OCI-LY1 (cell line): ENCODE measurements around the gene PRKG2.

Experiments used
- EZH2 ChIP-seq: fragments of 200-600 bp; sonication (generic), shearing (Covaris generic); IDR thresholded peaks from 2 replicates; pipeline ENCODE4 v1.8.0; 2017; ENCODE audit warnings: borderline replicate concordance, mixed run types, mild to moderate bottlenecking, antibody characterized with exemption, low read length, moderate library complexity, mixed read lengths
- TF ChIP-seq, protein P1 (sequence below): fragments of 200-600 bp; sonication (generic), shearing (Covaris generic); IDR thresholded peaks from 2 replicates; pipeline ENCODE4 v1.5.1; 2017; ENCODE audit warnings: mild to moderate bottlenecking, antibody characterized with exemption, low read length, moderate library complexity, mixed read lengths

DNA sequence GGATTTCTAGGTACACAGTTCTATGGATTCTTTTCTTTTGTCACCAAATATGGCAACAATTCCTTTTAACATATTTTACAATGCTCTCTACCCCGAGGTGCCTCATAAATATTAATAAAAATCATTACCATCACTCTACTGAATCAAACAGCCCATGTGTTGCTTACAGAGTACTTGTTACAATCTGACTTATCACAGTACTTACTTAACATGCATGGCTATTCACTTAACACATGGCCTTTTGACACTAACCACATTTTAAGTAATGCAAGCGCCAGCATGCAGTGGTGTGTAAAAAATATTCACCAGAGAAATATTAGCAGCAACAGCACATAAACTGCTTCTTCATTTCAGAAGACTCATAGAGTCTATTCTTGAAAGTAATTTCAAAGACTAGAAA, 119.6 kb downstream of the PRKG2 start:
- TF ChIP-seq, protein P1, sequence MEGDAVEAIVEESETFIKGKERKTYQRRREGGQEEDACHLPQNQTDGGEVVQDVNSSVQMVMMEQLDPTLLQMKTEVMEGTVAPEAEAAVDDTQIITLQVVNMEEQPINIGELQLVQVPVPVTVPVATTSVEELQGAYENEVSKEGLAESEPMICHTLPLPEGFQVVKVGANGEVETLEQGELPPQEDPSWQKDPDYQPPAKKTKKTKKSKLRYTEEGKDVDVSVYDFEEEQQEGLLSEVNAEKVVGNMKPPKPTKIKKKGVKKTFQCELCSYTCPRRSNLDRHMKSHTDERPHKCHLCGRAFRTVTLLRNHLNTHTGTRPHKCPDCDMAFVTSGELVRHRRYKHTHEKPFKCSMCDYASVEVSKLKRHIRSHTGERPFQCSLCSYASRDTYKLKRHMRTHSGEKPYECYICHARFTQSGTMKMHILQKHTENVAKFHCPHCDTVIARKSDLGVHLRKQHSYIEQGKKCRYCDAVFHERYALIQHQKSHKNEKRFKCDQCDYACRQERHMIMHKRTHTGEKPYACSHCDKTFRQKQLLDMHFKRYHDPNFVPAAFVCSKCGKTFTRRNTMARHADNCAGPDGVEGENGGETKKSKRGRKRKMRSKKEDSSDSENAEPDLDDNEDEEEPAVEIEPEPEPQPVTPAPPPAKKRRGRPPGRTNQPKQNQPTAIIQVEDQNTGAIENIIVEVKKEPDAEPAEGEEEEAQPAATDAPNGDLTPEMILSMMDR: no peak
- no peak for TF ChIP-seq EZH2
